ENCODE measurements around the gene STAP2.

STAP2 gene

DNA sequence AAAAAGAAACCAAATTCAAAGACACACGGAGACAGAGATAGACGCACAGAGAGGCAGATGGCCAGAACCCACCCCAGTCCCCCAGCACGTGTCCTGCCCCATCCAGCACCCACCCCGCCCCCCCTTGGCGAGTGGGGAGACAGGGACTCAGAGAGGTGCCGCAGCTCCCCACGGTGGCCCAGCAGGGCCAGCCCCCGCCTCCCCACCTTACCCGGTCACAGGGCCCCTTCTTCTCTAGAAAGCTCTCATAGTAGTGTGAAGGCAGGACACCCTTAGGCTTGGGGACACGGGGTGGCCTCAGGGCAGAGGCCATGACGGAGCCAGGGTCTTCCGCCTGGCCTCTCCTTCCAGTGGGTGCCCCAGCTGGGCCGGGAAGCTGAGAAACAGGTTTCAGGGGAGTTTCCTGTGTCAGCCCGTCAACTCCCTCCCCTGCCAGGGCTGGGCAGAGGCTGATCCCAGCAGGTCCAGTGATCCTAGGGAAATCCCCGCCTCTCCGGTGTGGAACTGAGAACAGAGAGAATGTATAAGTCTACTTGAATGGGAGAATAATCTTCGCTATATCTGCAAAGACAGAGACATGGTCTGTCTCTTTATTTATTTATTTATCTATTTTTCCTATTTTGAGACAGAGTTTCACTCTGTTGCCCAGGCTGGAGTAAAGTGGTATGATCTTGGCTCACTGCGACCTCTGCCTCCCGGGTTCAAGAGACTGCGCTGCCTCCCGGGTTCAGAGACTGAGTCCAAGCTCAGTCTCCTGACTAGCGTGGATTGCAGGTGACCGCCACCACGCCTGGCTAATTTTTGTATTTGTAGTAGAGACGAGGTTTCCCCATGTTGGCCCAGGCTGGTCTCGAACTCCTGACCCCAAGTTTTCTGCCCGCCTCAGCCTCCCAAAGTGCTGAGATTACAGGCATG, at the start of gene STAP2:
TSS of gene STAP2 (minus strand) at position 387 of the 915 bp plus-strand sequence. CDS start at position 313, 74 bp downstream.
- no peak for DNase-seq

- peak; percentile 36 for DNase-seq
Measured at GRCh38 chr19:4386041-4386782, 47.6 kb upstream of the STAP2 start.

- DNase-seq: no peak
Measured at GRCh38 chr19:4385291-4386040, 46.8 kb upstream of the STAP2 start.

DNA sequence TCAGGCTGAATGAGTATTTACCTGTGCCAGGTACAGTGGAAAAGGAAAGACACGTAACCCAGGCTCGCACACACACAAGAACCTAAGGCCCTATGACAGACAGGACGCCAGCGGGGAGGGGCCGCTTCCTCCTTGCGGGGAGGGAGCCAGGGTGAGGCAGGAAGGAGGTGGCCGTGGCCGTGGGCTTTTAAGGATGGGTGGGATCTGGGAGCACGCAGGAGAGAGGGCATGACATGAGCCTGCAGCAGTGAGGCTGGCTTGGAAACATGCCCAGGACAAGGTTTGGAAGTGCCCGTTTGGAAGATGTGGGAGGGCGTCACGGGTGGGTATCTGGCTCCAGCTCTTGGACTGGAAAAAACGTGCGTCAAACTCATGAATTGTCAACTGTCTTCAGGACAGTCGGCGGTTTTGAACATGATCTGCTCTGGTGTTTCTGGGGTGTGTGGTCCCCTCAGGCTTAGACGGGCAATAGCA, 41.7 kb upstream of the STAP2 start:
- no peak for DNase-seq

DNA sequence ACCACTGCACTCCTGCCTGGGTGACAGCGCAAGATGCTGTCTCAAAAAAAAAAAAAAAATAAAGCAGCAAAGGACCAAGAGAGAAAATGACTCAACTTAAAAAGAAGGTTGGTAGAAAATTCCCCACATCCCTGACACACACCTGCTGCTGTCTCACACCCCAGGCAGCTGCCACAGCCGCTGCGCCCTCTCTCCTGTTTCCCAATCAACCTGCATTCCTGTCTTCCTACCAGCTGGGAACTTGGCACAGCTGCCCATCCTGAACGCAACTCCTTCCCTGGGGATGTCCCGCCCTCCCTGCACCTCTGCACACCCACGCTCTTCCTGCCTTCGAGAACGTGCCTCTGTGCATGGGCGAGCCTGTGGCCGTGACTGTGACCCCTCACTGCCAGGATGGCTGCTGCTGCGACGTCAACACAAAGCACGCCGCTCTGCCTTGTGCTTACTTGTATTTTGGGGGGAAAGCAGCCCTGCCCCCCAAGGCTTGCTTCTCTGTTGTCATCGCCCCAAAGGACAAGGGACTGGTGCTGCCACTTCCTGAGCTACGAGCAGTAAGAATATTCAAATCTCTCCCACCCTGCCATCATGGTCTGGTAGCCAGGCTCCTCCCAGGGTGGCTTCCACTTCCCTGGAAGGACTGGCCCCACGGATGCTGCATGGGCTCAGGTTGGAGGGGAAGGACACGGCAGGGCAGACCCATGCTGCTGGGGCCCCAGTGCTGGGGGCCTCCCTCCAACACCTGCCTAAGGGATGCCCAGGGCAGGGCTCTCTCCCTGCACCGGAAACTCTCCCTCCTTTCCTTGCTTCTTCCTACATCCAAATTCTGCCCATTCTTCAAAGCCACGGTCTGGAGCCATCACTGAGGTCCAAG, 41.0 kb upstream of the STAP2 start:
- DNase-seq: no peak

DNA sequence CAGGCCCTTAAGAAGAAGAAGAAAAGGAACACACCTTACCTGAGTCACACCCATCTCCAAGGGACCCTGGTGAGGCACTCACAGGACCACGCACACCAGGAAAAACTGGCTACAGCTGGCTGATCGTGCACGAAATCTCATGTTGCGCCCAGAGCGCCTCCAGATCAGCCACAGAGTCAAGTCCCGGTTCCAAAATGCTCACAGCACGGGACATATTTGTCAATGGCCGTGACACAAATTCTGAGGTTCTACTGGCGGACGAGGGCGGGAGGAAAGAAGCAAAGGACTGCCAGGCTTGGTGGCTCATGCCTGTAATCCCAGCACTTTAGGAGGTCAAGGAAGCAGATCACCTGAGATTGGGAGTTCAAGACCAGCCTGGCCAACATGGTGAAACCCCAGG, 40.3 kb upstream of the STAP2 start:
- no peak for DNase-seq

- DNase-seq: no peak
Measured at GRCh38 chr19:4376991-4377781, 38.6 kb upstream of the STAP2 start.

DNA sequence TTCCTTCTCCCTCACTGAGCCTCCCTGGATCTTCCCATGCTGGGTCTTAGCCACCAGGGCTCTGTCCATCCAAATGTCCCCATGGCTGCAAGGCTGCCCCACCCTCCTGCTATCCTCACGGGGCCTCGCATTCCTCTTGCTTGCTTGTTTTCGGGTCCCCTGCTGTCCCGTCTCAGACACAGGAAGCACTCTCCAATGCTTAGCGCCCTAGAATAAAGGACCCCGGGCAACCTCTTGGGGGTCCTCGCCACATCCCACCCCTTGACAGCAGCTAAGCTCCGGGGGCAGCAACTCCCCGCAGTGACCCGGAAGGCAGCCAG, 38.0 kb upstream of the STAP2 start:
- DNase-seq: no peak

DNA sequence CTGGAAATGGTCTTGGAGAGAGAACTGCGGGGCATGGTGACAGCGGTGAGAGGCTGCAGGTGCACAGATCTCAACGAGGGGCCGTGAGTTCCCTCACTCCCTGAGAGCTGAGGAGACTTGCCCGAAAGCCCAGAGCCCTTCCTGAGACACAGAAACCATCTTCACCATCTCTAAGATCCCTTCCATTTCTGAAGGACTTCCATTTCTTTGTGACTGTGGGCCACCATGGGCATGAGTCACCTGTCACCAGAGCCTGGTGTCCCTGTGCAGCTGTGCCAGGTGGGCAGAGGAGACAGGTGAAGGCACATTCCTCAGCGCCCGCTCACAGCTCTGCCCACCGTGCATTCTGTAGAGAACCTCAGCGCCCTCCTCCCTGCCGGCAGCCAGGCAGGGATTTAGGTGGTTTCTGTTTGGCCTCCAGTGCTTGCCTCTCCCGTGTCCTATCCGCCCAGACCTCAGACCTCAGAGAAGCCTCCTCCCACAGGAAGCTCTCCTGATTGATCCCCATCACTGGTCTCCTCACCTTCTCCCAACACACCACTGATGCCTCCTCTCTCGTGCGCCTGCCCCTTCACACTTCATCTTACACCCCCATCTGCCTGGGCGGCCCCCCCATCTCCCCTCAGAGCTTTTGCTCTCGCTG, 37.5 kb upstream of the STAP2 start:
- DNase-seq: no peak

DNA sequence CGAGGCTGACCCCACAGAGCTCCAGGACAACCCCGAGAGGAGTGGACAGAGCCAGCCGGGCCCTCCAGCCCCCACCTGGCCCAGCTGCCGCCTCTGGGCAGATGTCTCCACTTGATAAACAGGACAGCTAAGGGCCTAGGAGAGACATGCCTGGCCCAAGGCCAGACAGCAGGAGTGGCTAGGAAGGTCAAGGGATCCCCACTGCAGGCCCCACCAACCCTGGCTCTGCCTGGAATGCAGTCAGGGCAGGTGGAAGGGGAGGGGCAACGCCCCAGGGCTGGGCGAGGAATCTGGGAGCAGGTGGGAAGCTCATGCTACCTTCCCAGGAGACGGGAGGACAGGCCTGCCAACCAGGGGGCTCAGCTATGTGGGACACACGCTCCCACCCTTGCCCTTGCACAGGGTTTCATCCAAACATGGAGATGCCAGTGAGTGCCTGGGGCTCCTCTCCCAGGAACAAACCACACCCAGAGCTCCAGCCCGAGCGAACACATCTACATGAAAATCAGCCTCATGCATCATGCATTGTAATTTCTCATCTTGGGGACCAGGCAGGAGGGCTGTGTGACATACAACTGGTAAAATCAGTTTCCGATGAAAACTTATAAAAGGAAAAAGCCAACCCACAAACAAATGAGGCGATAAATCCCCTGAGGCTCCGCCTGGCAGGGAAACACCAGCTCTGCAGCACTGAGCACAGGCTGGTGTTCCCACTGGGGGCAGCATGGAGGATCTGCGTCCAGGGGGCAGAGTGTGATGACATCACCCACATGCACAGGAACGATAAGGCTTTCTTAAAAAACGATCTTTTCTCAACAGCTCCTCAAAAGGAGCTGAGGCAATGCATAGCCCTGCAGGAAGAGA, 36.8 kb upstream of the STAP2 start:
- peak; percentile 78 for DNase-seq

DNA sequence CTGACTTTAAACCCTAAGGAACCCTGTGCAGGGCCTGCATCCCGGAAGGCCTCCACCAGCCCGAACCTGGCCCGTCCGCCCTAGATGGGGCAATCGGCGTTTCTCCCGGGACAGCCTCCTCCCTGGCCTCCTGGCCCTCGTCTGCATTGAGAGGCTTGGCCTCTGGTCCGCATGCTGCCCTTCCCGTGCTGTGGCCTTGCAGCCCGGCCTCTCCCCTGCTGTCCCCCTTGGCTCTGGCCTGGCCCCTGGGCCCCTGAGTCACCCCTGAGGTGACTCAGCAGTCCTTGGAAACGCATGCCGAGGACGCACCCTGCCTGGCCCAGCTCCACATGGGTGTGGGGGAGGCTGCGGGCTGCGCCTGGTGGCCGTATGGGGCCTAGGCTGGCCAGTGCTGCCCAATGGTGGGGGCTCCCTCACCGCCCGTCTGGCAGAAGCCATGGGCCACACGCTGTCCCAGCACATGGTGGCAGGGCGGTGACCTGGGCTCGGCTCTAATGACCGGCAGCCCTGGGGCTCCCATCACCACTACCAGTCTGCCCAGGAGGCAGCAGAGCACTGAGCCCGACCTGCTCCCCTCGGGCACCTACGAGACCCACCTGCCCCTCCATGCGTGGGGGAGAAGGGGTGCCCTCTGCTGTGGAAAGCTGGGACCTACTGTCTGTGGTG, 36.0 kb upstream of the STAP2 start:
- peak; percentile 86 for DNase-seq

- DNase-seq: peak; percentile 62
Measured at GRCh38 chr19:4373601-4374497, 35.2 kb upstream of the STAP2 start.

- DNase-seq: no peak
Measured at GRCh38 chr19:4373013-4373367, 34.4 kb upstream of the STAP2 start.

DNA sequence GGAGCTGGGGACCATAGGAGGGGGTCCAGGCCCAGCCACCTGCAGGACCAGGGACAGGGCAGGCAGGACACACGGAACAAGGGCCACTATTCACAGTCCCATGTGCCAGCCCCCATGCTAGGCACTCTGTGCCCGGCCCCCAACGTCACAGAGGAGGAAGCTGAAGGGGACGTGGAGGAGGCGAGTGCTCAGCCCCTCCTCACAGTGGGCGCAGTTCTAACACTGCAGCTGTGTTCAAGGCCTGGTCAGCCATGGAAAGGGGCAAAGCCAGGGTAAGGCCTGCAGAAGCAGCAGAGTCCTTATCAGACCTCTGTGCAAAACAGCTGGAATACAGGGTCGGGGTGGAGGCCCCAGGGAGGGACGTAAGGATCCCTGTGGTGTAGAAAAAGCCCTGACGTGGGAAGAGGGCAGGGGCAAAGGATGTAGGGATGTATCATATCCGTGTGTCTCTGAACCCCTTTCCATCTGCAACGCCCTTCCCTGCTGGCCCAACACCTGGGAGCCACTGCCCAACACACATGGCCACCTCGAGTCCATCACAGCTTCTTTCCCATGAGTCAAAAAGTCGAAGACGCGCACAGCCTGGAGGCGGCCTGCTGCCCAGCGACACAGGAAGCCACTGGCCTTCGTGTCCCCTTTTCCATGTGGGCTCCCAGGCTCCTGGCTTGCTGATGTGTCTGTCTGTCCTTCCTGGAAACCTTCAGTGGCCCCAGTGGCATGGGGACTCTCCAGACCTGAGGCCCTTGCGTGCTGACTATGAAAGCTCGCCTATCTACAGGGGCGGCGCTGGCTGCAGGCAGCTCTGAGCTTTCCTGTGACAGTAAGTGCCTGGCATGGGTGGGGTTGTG, 33.8 kb upstream of the STAP2 start:
- no peak for DNase-seq

DNA sequence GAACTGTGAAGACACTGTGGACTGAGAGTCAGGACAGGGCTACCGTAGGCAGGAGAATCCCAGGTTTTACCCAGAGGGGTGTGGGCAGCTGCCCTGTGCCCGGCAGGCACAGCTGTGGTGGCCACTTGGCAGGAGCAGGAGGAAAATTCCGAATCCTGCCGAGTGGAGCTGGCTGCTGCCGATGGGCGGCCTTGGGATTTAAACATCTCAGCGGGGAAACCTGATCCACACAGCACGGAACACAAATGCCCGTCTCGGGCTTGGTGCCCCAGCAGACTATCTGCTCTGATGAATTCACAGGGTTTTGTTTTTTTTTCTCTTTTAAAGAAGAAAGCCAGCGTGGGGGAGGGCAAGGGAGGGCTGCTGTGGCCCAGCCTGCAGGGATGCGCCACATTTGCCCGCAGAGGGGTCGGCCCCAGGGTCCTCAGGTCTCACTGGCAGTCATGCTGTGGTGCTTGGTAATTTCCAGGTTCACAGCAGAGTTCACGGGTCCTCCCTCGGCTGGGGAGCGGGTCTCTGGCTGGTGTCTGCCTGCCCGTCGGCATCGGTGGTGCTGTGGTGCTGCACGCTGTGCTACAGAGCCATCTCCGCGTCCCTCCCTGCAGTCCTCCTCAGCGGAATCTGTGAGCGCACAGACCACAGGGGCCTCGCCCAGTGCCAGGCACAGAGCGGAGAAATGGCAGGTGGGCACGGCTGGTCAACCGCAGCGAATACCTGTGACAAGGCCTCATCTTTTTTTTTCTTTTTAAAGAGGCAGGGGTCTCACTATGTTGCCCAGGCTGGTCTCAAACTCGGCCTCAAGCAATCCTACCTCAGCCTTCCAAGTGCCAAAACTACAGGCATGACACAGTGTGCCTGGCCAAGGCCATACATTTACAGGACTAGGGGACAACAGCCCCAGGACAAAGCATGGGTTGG, 32.9 kb upstream of the STAP2 start:
- DNase-seq: no peak

- no peak for DNase-seq
Measured at GRCh38 chr19:4370418-4371041, 31.9 kb upstream of the STAP2 start.

All from fibroblast of skin of right biceps (primary cell).